ENCODE data around the gene SGCE. TPM values are rescaled to one million over a fixed set of nuclear protein-coding genes. Genes with fewer than 3 reads are reported as not detected.

Gene SGCE
- total and polyA plus RNA-seq, 2 experiments from 2014 or later, result 46.1 to 54.8 TPM

GRCh38 chr7:94630855-94631254, 25.1 kb downstream of the SGCE start:
- Histone ChIP-seq H3K36me3 (ENCODE audit: insufficient read depth) (no peaks in the 10 kb centered on the region), H3K9me2 (ENCODE audit: insufficient read depth) (no peaks in the 10 kb centered on the region), H3K4me3 (no peak overlapping the region), H3K27ac (ENCODE audit: low read depth) (no peak overlapping the region), H4K20me1 (replicated peaks; ENCODE audit: insufficient read depth) (no peaks in the 10 kb centered on the region; the same call in 1 of the 2 replicates), H3K27me3 (ENCODE audit: insufficient read depth) (no peaks in the 10 kb centered on the region), H3K4me2 (no peak overlapping the region), H3K4me1 (ENCODE audit: insufficient read depth) (peaks cover 14% of the 10 kb centered on the region), H2AFZ (no peak overlapping the region), H3K79me2 (replicated peaks; ENCODE audit: insufficient read depth) (no peaks in the 10 kb centered on the region), H3F3A (replicated peaks; ENCODE audit: low read depth) (no peaks in the 10 kb centered on the region)
- DNase-seq (ENCODE audit: low spot score) (no peak), ATAC-seq (no peak)
- Mint-ChIP-seq H3K4me1 (peaks cover 25% of the 10 kb centered on the region; the same call in 2 of the 3 replicates), H3K36me3 (ENCODE audit: low read depth) (no peaks in the 10 kb centered on the region), H3K9me3 (no peaks in the 10 kb centered on the region), H3K27me3 (ENCODE audit: insufficient read depth, low read depth, poor library complexity) (no peaks in the 10 kb centered on the region), H3K4me3 (no peak overlapping the region), H3K27ac (no peak overlapping the region)
- TF ChIP-seq STAT1 (IDR thresholded peaks at IDR 0.05; ENCODE audit: unreplicated experiment), result no peak
- TF ChIP-seq ETS1 (IDR thresholded peaks at IDR 0.05), result no peak

DNA sequence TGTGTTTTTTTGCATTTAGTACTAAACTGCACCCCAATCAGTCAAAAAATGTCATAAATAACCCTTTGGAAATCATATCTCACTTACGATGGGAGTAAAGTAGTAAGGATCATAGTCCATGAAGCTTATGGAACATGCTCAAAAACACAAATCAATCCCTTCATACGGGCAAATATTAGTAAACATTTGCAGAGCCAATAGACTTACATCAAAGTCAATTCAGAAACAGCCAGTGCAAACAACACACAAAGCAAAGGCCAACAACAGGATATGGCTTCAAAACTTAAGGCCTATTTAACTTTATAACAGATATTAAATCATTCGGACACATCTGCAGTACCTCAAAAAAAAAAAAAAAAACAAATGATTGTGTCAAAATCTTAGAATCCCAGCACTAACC, 32.1 kb downstream of the SGCE start:
- no peak for ATAC-seq
- Histone ChIP-seq H3K4me2 (no peak overlapping the region), H3K27ac (ENCODE audit: low read depth) (no peak overlapping the region), H4K20me1 (replicated peaks; ENCODE audit: insufficient read depth) (no peaks in the 10 kb centered on the region), H3K36me3 (ENCODE audit: insufficient read depth) (no peaks in the 10 kb centered on the region), H3K79me2 (replicated peaks; ENCODE audit: insufficient read depth) (no peaks in the 10 kb centered on the region), H3F3A (replicated peaks; ENCODE audit: low read depth) (no peaks in the 10 kb centered on the region), H3K4me1 (ENCODE audit: insufficient read depth) (peaks cover 10% of the 10 kb centered on the region; the same call in 1 of the 2 replicates), H3K27me3 (ENCODE audit: insufficient read depth) (no peaks in the 10 kb centered on the region), H2AFZ (no peak overlapping the region), H3K9me2 (ENCODE audit: insufficient read depth) (no peaks in the 10 kb centered on the region), H3K4me3 (no peak overlapping the region)
- H3K4me3 Mint-ChIP-seq, result no peak overlapping the region
- peaks cover 2% of the 10 kb centered on the region for H3K27me3 Mint-ChIP-seq (ENCODE audit: insufficient read depth, low read depth, poor library complexity)
- H3K36me3 Mint-ChIP-seq (ENCODE audit: low read depth), result no peaks in the 10 kb centered on the region
- no peaks in the 10 kb centered on the region for H3K9me3 Mint-ChIP-seq
- H3K27ac Mint-ChIP-seq, result 0 out of 2 replicates have a peak overlapping the region, but pooled peaks have one; percentile 15
- DNase-seq (ENCODE audit: low spot score), result no peak
- H3K4me1 Mint-ChIP-seq, result peaks cover 8% of the 10 kb centered on the region; the same call in 2 of the 3 replicates
- TF ChIP-seq ZNF114 (CRISPR knock-in tag; IDR thresholded peaks at IDR 0.05), result no peak
- TF ChIP-seq, protein P1, sequence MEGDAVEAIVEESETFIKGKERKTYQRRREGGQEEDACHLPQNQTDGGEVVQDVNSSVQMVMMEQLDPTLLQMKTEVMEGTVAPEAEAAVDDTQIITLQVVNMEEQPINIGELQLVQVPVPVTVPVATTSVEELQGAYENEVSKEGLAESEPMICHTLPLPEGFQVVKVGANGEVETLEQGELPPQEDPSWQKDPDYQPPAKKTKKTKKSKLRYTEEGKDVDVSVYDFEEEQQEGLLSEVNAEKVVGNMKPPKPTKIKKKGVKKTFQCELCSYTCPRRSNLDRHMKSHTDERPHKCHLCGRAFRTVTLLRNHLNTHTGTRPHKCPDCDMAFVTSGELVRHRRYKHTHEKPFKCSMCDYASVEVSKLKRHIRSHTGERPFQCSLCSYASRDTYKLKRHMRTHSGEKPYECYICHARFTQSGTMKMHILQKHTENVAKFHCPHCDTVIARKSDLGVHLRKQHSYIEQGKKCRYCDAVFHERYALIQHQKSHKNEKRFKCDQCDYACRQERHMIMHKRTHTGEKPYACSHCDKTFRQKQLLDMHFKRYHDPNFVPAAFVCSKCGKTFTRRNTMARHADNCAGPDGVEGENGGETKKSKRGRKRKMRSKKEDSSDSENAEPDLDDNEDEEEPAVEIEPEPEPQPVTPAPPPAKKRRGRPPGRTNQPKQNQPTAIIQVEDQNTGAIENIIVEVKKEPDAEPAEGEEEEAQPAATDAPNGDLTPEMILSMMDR (conservative IDR thresholded peaks at IDR 0.05; ENCODE audit: low read depth in 2 of 2), result no peak
- no peak for TF ChIP-seq NANOG (IDR thresholded peaks at IDR 0.05; ENCODE audit: borderline replicate concordance)
- TF ChIP-seq, protein P2, sequence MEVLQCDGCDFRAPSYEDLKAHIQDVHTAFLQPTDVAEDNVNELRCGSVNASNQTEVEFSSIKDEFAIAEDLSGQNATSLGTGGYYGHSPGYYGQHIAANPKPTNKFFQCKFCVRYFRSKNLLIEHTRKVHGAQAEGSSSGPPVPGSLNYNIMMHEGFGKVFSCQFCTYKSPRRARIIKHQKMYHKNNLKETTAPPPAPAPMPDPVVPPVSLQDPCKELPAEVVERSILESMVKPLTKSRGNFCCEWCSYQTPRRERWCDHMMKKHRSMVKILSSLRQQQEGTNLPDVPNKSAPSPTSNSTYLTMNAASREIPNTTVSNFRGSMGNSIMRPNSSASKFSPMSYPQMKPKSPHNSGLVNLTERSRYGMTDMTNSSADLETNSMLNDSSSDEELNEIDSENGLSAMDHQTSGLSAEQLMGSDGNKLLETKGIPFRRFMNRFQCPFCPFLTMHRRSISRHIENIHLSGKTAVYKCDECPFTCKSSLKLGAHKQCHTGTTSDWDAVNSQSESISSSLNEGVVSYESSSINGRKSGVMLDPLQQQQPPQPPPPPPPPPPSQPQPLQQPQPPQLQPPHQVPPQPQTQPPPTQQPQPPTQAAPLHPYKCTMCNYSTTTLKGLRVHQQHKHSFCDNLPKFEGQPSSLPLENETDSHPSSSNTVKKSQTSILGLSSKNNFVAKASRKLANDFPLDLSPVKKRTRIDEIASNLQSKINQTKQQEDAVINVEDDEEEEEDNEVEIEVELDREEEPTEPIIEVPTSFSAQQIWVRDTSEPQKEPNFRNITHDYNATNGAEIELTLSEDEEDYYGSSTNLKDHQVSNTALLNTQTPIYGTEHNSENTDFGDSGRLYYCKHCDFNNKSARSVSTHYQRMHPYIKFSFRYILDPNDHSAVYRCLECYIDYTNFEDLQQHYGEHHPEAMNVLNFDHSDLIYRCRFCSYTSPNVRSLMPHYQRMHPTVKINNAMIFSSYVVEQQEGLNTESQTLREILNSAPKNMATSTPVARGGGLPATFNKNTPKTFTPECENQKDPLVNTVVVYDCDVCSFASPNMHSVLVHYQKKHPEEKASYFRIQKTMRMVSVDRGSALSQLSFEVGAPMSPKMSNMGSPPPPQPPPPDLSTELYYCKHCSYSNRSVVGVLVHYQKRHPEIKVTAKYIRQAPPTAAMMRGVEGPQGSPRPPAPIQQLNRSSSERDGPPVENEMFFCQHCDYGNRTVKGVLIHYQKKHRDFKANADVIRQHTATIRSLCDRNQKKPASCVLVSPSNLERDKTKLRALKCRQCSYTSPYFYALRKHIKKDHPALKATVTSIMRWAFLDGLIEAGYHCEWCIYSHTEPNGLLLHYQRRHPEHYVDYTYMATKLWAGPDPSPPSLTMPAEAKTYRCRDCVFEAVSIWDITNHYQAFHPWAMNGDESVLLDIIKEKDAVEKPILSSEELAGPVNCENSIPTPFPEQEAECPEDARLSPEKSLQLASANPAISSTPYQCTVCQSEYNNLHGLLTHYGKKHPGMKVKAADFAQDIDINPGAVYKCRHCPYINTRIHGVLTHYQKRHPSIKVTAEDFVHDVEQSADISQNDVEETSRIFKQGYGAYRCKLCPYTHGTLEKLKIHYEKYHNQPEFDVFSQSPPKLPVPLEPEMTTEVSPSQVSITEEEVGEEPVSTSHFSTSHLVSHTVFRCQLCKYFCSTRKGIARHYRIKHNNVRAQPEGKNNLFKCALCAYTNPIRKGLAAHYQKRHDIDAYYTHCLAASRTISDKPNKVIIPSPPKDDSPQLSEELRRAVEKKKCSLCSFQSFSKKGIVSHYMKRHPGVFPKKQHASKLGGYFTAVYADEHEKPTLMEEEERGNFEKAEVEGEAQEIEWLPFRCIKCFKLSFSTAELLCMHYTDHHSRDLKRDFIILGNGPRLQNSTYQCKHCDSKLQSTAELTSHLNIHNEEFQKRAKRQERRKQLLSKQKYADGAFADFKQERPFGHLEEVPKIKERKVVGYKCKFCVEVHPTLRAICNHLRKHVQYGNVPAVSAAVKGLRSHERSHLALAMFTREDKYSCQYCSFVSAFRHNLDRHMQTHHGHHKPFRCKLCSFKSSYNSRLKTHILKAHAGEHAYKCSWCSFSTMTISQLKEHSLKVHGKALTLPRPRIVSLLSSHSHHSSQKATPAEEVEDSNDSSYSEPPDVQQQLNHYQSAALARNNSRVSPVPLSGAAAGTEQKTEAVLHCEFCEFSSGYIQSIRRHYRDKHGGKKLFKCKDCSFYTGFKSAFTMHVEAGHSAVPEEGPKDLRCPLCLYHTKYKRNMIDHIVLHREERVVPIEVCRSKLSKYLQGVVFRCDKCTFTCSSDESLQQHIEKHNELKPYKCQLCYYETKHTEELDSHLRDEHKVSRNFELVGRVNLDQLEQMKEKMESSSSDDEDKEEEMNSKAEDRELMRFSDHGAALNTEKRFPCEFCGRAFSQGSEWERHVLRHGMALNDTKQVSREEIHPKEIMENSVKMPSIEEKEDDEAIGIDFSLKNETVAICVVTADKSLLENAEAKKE (CRISPR knock-in tag; IDR thresholded peaks at IDR 0.05), result no peak
- TF ChIP-seq POLR2AphosphoS5 (IDR thresholded peaks at IDR 0.05; ENCODE audit: low read depth), result no peak
- no peak for TF ChIP-seq ETS1 (IDR thresholded peaks at IDR 0.05)
- TF ChIP-seq STAT1 (IDR thresholded peaks at IDR 0.05; ENCODE audit: unreplicated experiment), result no peak
- no peak for TF ChIP-seq JUNB (IDR thresholded peaks at IDR 0.05; ENCODE audit: unreplicated experiment)
- no peak for TF ChIP-seq EZH2 (IDR thresholded peaks at IDR 0.05; ENCODE audit: low read depth, unreplicated experiment)
- no peak for TF ChIP-seq EZH2phosphoT487 (IDR thresholded peaks at IDR 0.05; ENCODE audit: unreplicated experiment)

All from GM23338 (cell line).